Lung (tissue), 12 donors: Measurements from ENCODE around the gene PARD3B. TPM values are rescaled to one million over a fixed set of nuclear protein-coding genes. Genes with fewer than 3 reads are reported as not detected.

ENCODE experiments used
- ATAC-seq: fragments of 200-7000 bp; cut with Tn5 transposase; one replicate; pipeline ENCODE4 v1.9.1; 2020; ENCODE audit warnings: moderate number of reproducible peaks; ENCODE audit not compliant: insufficient read depth, low FRiP score
- DNase-seq, 3 donors: peaks; one replicate each; pipeline ENCODE4 v3.0.0-alpha.2; 2013 to 2017
- H3K27ac ChIP-seq, 2 donors: one replicate each; pipeline ENCODE4 v1.5.1; 2013; ENCODE audit warnings: mild to moderate bottlenecking in 2 of 2, moderate library complexity in 2 of 2, control low read depth in 1 of 2, inconsistent platforms in 1 of 2, low read depth in 1 of 2, low read length in 1 of 2
- H3K27me3 ChIP-seq, 3 donors: one replicate each; pipeline ENCODE4 v1.5.1; 2013; ENCODE audit warnings: low read length in 2 of 3; ENCODE audit not compliant: control insufficient read depth in 3 of 3, insufficient read depth in 3 of 3
- H3K36me3 ChIP-seq, 4 donors: one replicate each; pipeline ENCODE4 v1.5.1; 2013; ENCODE audit warnings: low read length in 4 of 4, mild to moderate bottlenecking in 1 of 4, moderate library complexity in 1 of 4; ENCODE audit not compliant: control insufficient read depth in 4 of 4, insufficient read depth in 4 of 4
- H3K4me1 ChIP-seq, 5 donors: one replicate each; pipeline ENCODE4 v1.5.1; 2013; ENCODE audit warnings: low read length in 5 of 5, mild to moderate bottlenecking in 2 of 5, moderate library complexity in 1 of 5; ENCODE audit not compliant: control insufficient read depth in 5 of 5, insufficient read depth in 5 of 5
- H3K4me3 ChIP-seq: one replicate; pipeline ENCODE4 v1.5.1; 2013; ENCODE audit warnings: mild to moderate bottlenecking, control low read depth, moderate library complexity
- H3K9ac ChIP-seq, 2 donors: one replicate each; pipeline ENCODE4 v1.5.1; 2013; ENCODE audit warnings: low read length in 2 of 2, control low read depth in 1 of 2; ENCODE audit not compliant: insufficient read depth in 1 of 2
- H3K9me3 ChIP-seq, 4 donors: one replicate each; pipeline ENCODE4 v1.5.1; 2013; ENCODE audit warnings: low read length in 3 of 4, mild to moderate bottlenecking in 1 of 4, moderate library complexity in 1 of 4; ENCODE audit not compliant: control insufficient read depth in 4 of 4, insufficient read depth in 3 of 4
- WGBS, 2 donors: extraction: QIAGEN DNeasy Blood & Tissue Kit; methylation state at CpG; one replicate each; pipeline ENCODE4 v1.1.7; 2013; 5-methylcytosine and 5-hydroxymethylcytosine counted together
- polyA plus RNA-seq, 2 donors: library from polyadenylated mRNA; stranded (reverse); fragments of 200-250 nt; gene quantifications; one replicate each; pipeline ENCODE4 v1.2.1, GENCODE V29; 2013
- total RNA-seq, 2 donors: library from RNA; depleted of rRNA in 1 of 2; stranded (reverse); fragments of >200 nt in 1 of 2; gene quantifications; one replicate each; pipeline ENCODE4 v1.2.1, GENCODE V29; 2014 to 2021
- TF ChIP-seq, protein P1 (sequence below): IDR thresholded peaks from 2 replicates; pipeline ENCODE4 v1.5.1; 2012; ENCODE audit warnings: mild to moderate bottlenecking; ENCODE audit errors: control extremely low read depth, extremely low read depth
- donor health status: control.
- donor health status: control.
- donor health status: Bipolar disorder and iron deficiency.
- donor health status: healthy.
- donor health status: DM: yes; HTN: yes; CAD: no.

PARD3B gene
- total and polyA plus RNA-seq, 4 donors: 2.4 to 38.7 (median 17.1) TPM

DNA sequence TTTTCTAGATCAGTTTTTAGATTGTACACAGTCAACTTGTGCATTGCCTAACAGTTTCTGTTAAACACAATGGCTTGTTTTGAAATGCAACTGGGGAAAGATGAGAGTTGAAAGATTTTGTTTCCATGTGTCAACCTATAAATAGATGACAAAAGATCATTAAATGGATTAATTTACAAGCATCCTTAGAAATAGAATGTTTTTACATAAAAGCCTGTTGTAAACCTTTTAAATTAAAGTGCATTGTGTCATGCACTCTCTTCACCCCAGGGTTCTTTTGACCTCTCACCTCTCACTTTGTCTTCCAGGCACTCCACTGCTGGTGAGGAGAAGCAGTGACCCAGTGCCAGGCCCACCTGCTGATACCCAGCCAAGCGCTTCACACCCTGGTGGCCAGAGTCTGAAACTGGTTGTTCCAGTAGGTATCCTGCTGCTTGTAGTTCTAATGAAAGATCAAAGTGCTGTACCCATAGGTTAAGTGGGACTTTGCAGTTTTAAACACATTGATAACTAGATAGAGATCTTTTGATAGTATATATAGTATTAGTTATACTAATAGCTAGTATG, 502.1 kb downstream of the PARD3B start:
- Histone ChIP-seq H3K27ac (no peak overlapping the region), H3K4me3 (no peak overlapping the region), H3K36me3 (peaks cover 0 to 3% (median 1%) of the 10 kb centered on the region in 4 donors), H3K27me3 (no peaks in the 10 kb centered on the region), H3K9me3 (no peaks in the 10 kb centered on the region), H3K9ac (no peak overlapping the region), H3K4me1 (peaks cover 0 to 3% (median 0%) of the 10 kb centered on the region in 5 donors)
- ATAC-seq: no peak
- no peak for DNase-seq
- TF ChIP-seq, protein P1, sequence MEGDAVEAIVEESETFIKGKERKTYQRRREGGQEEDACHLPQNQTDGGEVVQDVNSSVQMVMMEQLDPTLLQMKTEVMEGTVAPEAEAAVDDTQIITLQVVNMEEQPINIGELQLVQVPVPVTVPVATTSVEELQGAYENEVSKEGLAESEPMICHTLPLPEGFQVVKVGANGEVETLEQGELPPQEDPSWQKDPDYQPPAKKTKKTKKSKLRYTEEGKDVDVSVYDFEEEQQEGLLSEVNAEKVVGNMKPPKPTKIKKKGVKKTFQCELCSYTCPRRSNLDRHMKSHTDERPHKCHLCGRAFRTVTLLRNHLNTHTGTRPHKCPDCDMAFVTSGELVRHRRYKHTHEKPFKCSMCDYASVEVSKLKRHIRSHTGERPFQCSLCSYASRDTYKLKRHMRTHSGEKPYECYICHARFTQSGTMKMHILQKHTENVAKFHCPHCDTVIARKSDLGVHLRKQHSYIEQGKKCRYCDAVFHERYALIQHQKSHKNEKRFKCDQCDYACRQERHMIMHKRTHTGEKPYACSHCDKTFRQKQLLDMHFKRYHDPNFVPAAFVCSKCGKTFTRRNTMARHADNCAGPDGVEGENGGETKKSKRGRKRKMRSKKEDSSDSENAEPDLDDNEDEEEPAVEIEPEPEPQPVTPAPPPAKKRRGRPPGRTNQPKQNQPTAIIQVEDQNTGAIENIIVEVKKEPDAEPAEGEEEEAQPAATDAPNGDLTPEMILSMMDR: no peak
- WGBS, 2 donors: 94 to 95% methylated on average over 1 of the region's 1 CpG

DNA sequence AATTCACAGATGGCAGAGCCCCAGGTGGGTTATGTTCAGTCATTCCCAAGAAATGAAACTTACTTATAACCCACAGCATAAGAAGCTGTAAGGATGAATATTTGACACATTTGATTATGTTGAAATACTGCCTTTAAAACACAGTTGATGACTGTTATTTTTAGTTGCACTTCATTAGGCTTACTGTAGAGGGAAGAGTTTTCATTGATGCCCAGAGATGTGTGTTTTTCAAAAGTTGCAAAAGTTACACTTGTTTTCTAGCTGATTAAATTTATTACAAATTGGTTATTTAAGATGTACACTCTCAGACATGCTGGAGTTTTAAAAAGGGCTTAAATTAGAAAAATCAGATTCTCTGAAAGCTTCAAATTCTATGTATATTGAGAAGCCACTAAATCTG, 506.1 kb downstream of the PARD3B start:
- Histone ChIP-seq H3K36me3 (peaks cover 0 to 3% (median 1%) of the 10 kb centered on the region in 4 donors), H3K9me3 (no peaks in the 10 kb centered on the region), H3K4me1 (peaks cover 0 to 24% (median 5%) of the 10 kb centered on the region in 5 donors), H3K9ac (no peak overlapping the region), H3K27me3 (no peaks in the 10 kb centered on the region), H3K27ac (no peak overlapping the region), H3K4me3 (no peak overlapping the region)
- DNase-seq (peak in 2 of 3 donors; percentile 30 to 38), ATAC-seq (no peak)
- TF ChIP-seq, protein P1: no peak

DNA sequence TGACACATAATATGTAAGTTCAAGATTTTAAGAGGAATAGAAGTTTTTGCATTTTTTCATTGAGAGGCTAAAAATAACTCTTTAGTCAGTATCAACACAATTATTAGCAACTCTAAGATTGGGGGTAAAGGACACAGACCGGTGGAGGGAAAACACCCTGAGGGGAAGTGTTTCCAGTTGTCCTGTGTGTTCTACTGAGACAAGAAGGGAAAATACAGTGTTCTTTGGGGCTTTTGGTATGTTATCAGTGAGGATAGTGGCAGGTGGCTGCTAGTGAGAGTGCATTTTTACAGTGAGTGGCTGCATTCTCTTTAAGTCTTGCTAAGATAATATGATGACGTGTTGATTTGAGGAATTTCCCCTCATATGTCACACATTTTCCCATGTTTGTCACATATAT, 507.5 kb downstream of the PARD3B start:
- Histone ChIP-seq H3K4me3 (no peak overlapping the region), H3K27ac (no peak overlapping the region), H3K27me3 (no peaks in the 10 kb centered on the region), H3K9ac (no peak overlapping the region), H3K4me1 (peaks cover 0 to 29% (median 5%) of the 10 kb centered on the region in 5 donors), H3K9me3 (no peaks in the 10 kb centered on the region), H3K36me3 (peaks cover 0 to 3% (median under 1%) of the 10 kb centered on the region in 4 donors)
- ATAC-seq (no peak), DNase-seq (no peak)
- TF ChIP-seq, protein P1: no peak
- WGBS, 2 donors: 89 to 94% methylated on average over 2 of the region's 2 CpGs
